Neural cell (in vitro differentiated cells): ENCODE results near the gene CNTN4. TPM values are rescaled to one million over a fixed set of nuclear protein-coding genes. Genes with fewer than 3 reads are reported as not detected.

Source experiments
- H2AFZ ChIP-seq: fragments of 200-600, 300-800 bp; sonication (generic), shearing (Covaris generic); 2 replicates; pipeline ENCODE4 v1.6.0; 2014; ENCODE audit warnings: low read depth, mild to moderate bottlenecking, antibody characterized with exemption, low read length, moderate library complexity
- H3F3A ChIP-seq: fragments of 200-600 bp; shearing (Covaris generic); 2 replicates; pipeline ENCODE4 v1.6.1; 2016; ENCODE audit warnings: mild to moderate bottlenecking, moderate library complexity, mixed read lengths, antibody characterized with exemption, low read length; ENCODE audit not compliant: insufficient read depth, poor library complexity, severe bottlenecking
- H3K27ac ChIP-seq: fragments of 200-600, 300-800 bp; sonication (generic), shearing (Covaris generic); 2 replicates; pipeline ENCODE4 v1.5.1; 2014; ENCODE audit warnings: mild to moderate bottlenecking, low read length, moderate library complexity
- H3K27me3 ChIP-seq: fragments of 300-800, 200-600 bp; sonication (generic), shearing (Covaris generic); 2 replicates; pipeline ENCODE4 v1.6.0; 2014; ENCODE audit warnings: mild to moderate bottlenecking, low read depth, low read length, moderate library complexity; ENCODE audit not compliant: insufficient read depth
- H3K36me3 ChIP-seq: fragments of 300-800, 200-600 bp; sonication (generic), shearing (Covaris generic); 2 replicates; pipeline ENCODE4 v1.5.1; 2014; ENCODE audit warnings: mild to moderate bottlenecking, antibody characterized with exemption, low read length, moderate library complexity; ENCODE audit not compliant: insufficient read depth
- H3K4me2 ChIP-seq: fragments of 300-800, 200-600 bp; sonication (generic), shearing (Covaris generic); 2 replicates; pipeline ENCODE4 v1.6.0; 2014; ENCODE audit warnings: mild to moderate bottlenecking, low read length
- H3K4me3 ChIP-seq: fragments of 300-800, 200-600 bp; sonication (generic), shearing (Covaris generic); 2 replicates; pipeline ENCODE4 v1.5.1; 2014; ENCODE audit warnings: mild to moderate bottlenecking, low read length, moderate library complexity
- H3K79me2 ChIP-seq: fragments of 200-600 bp; shearing (Covaris generic); replicated peaks from 2 replicates; pipeline ENCODE4 v1.6.0; 2014; ENCODE audit warnings: mild to moderate bottlenecking, low read length, moderate library complexity; ENCODE audit not compliant: insufficient read depth
- H3K9ac ChIP-seq: fragments of 300-800, 200-600 bp; sonication (generic), shearing (Covaris generic); 2 replicates; pipeline ENCODE4 v1.6.1; 2016; ENCODE audit warnings: mild to moderate bottlenecking, low read length, mixed read lengths
- H3K9me2 ChIP-seq: fragments of 200-600 bp; shearing (Covaris generic); 2 replicates; pipeline ENCODE4 v1.6.1; 2016; ENCODE audit warnings: mild to moderate bottlenecking, low read length, mixed read lengths; ENCODE audit not compliant: insufficient read depth
- H3K9me3 ChIP-seq: fragments of 200-600, 300-800 bp; sonication (generic), shearing (Covaris generic); 2 replicates; pipeline ENCODE4 v1.6.1; 2016; ENCODE audit warnings: mild to moderate bottlenecking, mixed run types, low read length, moderate library complexity, mixed read lengths
- H4K20me1 ChIP-seq: fragments of 200-600 bp; shearing (Covaris generic); 2 replicates; pipeline ENCODE4 v1.6.1; 2016; ENCODE audit warnings: mild to moderate bottlenecking, mixed run types; ENCODE audit not compliant: insufficient read depth
- CTCF ChIP-seq: fragments of 450-650 bp; IDR thresholded peaks from 2 replicates; pipeline ENCODE4 v1.5.1; 2014; ENCODE audit warnings: antibody characterized with exemption, mild to moderate bottlenecking, moderate library complexity; ENCODE audit not compliant: poor library complexity, severe bottlenecking
- EP300 ChIP-seq: fragments of 450-650 bp; conservative IDR thresholded peaks from 2 replicates; pipeline ENCODE4 v1.6.1; 2014; ENCODE audit warnings: antibody characterized with exemption, mild to moderate bottlenecking, moderate library complexity; ENCODE audit not compliant: poor library complexity, severe bottlenecking
- EZH2 ChIP-seq: fragments of 200-600, 300-800 bp; shearing (Covaris generic), sonication (generic); IDR thresholded peaks from 2 replicates; pipeline ENCODE4 v1.6.1; 2014; ENCODE audit warnings: antibody characterized with exemption, low read length, borderline replicate concordance, mild to moderate bottlenecking; ENCODE audit not compliant: insufficient read depth, poor library complexity, severe bottlenecking
- MXI1 ChIP-seq: fragments of 450-650 bp; conservative IDR thresholded peaks from 2 replicates; pipeline ENCODE4 v1.6.1; 2014; ENCODE audit warnings: antibody characterized with exemption, mild to moderate bottlenecking; ENCODE audit not compliant: poor library complexity, severe bottlenecking
- POLR2AphosphoS5 ChIP-seq: IDR thresholded peaks from 2 replicates; pipeline ENCODE4 v1.6.1; 2012
- RAD21 ChIP-seq: fragments of 450-650 bp; conservative IDR thresholded peaks from 2 replicates; pipeline ENCODE4 v1.6.1; 2014; ENCODE audit warnings: antibody characterized with exemption, mild to moderate bottlenecking, moderate library complexity
- REST ChIP-seq: IDR thresholded peaks from 2 replicates; pipeline ENCODE4 v1.6.1; 2012; ENCODE audit warnings: borderline replicate concordance
- SMC3 ChIP-seq: fragments of 450-650 bp; conservative IDR thresholded peaks from 2 replicates; pipeline ENCODE4 v1.6.1; 2014; ENCODE audit warnings: antibody characterized with exemption, mild to moderate bottlenecking, moderate library complexity; ENCODE audit not compliant: poor library complexity
- TAF1 ChIP-seq: IDR thresholded peaks from 2 replicates; pipeline ENCODE4 v1.6.1; 2012; ENCODE audit warnings: low read depth
- polyA plus RNA-seq: library from polyadenylated mRNA; depleted of rRNA; stranded (reverse); fragments of >200 nt; gene quantifications from 2 replicates; pipeline ENCODE4 v1.2.3, GENCODE V29; 2014

The CNTN4 gene
- polyA plus RNA-seq, 1 donor from 2014 or later, result 10.6 TPM

- Histone ChIP-seq H3K79me2 (no peaks in the 10 kb centered on the region), H3K4me2 (no peak overlapping the region), H3K4me3 (no peak overlapping the region), H3K9me3 (no peaks in the 10 kb centered on the region), H3K9me2 (no peaks in the 10 kb centered on the region), H2AFZ (no peak overlapping the region), H3K9ac (no peak overlapping the region), H3K27me3 (no peaks in the 10 kb centered on the region), H3K27ac (no peak overlapping the region), H3F3A (no peaks in the 10 kb centered on the region), H4K20me1 (no peaks in the 10 kb centered on the region), H3K36me3 (no peaks in the 10 kb centered on the region)
- TF ChIP-seq RAD21, result no peak
- no peak for TF ChIP-seq EP300
- TF ChIP-seq TAF1, result no peak
- no peak for TF ChIP-seq MXI1
- TF ChIP-seq SMC3, result no peak
- TF ChIP-seq REST, result no peak
- no peak for TF ChIP-seq CTCF
- no peak for TF ChIP-seq POLR2AphosphoS5
- no peak for TF ChIP-seq EZH2
These were observed 436.5 kb downstream of the CNTN4 start for GRCh38 chr3:2535206-2535605.

- Histone ChIP-seq H4K20me1 (no peaks in the 10 kb centered on the region), H3K4me3 (no peak overlapping the region), H2AFZ (no peak overlapping the region), H3K9me2 (no peaks in the 10 kb centered on the region), H3K9ac (no peak overlapping the region), H3F3A (no peaks in the 10 kb centered on the region), H3K79me2 (no peaks in the 10 kb centered on the region), H3K9me3 (no peaks in the 10 kb centered on the region), H3K36me3 (no peaks in the 10 kb centered on the region), H3K27ac (no peak overlapping the region), H3K27me3 (no peaks in the 10 kb centered on the region), H3K4me2 (no peak overlapping the region)
- no peak for TF ChIP-seq TAF1
These were observed 437.9 kb downstream of the CNTN4 start for GRCh38 chr3:2536575-2536974.

- TF ChIP-seq EP300, result no peak
- no peak for TF ChIP-seq CTCF
- no peak for TF ChIP-seq POLR2AphosphoS5
- TF ChIP-seq EZH2, result no peak
- TF ChIP-seq REST, result no peak
- TF ChIP-seq SMC3, result no peak
- TF ChIP-seq MXI1, result no peak
- TF ChIP-seq RAD21, result no peak
- no peak for TF ChIP-seq TAF1
- H3K9me3 ChIP-seq, result no peaks in the 10 kb centered on the region
- H2AFZ ChIP-seq, result no peak overlapping the region
- H3K4me3 ChIP-seq, result no peak overlapping the region
- H3K27me3 ChIP-seq, result no peaks in the 10 kb centered on the region
- no peaks in the 10 kb centered on the region for H4K20me1 ChIP-seq
- no peak overlapping the region for H3K27ac ChIP-seq
- no peaks in the 10 kb centered on the region for H3K36me3 ChIP-seq
- no peaks in the 10 kb centered on the region for H3F3A ChIP-seq
- no peaks in the 10 kb centered on the region for H3K79me2 ChIP-seq
- no peak overlapping the region for H3K4me2 ChIP-seq
- no peak overlapping the region for H3K9ac ChIP-seq
- no peaks in the 10 kb centered on the region for H3K9me2 ChIP-seq
These were observed 441.4 kb downstream of the CNTN4 start for GRCh38 chr3:2540115-2540514.
